T47D (cell line): ENCODE results near the gene LRFN3.
"Not testable (repeated sequence)": the region's sequence is repeated elsewhere in the genome, so short reads cannot be mapped to it uniquely, and the experiment has no call there.

Experiments
- DNase-seq, 2 experiments: peaks; one replicate each; pipeline versions ENCODE4 v3.0.0 to v3.0.0-alpha.2; 2011 to 2012; ENCODE audit warnings: low read depth in 1 of 2, low spot score in 1 of 2
- JUND ChIP-seq: IDR thresholded peaks from 2 replicates; pipeline ENCODE4 v1.6.1; 2012; ENCODE audit warnings: low read depth
- in situ Hi-C: cut with HindIII; loops from 2 replicates; pipeline ENCODE4 v1.10.0; 2016; ENCODE audit warnings: low sequenced_read_pairs, low pct_unique_long_range_greater_than_20kb

Gene LRFN3, protein sequence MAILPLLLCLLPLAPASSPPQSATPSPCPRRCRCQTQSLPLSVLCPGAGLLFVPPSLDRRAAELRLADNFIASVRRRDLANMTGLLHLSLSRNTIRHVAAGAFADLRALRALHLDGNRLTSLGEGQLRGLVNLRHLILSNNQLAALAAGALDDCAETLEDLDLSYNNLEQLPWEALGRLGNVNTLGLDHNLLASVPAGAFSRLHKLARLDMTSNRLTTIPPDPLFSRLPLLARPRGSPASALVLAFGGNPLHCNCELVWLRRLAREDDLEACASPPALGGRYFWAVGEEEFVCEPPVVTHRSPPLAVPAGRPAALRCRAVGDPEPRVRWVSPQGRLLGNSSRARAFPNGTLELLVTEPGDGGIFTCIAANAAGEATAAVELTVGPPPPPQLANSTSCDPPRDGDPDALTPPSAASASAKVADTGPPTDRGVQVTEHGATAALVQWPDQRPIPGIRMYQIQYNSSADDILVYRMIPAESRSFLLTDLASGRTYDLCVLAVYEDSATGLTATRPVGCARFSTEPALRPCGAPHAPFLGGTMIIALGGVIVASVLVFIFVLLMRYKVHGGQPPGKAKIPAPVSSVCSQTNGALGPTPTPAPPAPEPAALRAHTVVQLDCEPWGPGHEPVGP

DNA sequence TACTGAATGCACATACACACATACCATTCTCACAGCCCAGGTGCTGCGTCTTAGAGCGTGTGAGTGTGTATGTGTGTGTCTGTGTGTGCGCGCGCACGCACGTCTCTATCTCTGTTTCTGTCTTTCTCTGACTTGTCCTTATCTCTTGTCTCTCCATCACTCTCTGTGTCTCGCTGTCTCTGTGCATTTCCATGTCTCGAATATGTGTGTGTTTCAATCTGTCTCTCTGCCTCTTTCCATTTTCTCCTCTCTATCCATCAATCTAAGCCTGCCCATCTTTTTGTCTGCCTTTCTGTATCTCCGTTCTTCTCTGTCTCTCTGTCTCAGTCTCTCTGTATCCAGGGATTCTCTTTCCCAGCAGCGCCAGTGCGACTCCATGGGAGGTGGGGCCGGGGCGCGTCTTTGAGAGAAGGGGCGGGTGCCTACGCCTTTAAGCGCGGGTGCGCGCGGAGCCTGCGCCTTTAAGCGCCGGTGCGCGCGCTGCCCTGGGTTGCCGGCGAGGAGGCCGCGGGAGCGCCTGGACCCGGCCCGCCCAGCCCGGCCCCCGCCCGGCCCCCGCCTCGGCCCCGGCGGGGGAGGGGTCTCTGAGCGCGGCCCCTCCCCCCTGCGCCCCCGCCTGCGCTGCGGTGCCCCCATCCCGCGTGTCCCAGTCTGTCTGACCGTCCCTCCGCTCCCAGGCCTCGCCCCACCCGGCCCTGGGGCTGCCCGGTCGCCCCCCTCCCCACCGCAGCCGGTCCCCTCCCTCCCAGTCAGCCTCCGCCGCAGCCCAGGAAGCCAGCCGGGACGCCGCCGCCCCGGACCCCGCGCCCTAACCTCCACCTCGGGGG is at the start of gene LRFN3:
Gene LRFN3, plus strand, starts transcription at position 464 of the 827 bp plus-strand sequence. CDS start 3,052 bp downstream, outside the sequence.
- DNase-seq: peak; percentile 64 to 76
- in situ Hi-C loops: no loop called here
- no peak for TF ChIP-seq JUND

DNA sequence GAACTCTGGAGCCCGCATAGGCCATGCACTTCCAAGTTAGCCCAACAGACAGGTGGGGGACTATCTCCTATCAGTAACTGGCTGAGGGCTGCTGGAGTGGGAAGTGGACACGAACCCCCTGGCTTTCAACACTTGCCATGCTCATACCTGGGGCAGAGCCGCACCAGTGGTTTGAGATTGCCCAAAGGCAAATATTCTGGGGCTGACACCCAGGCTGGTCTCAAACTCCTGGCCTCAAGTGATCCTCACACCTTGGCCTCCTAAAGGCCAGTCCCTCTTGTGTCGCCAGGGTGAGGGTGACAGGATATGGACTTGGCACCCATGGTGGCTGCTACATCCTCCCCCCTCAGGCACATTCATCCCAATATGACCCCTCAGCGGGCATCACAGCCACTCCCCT is 49.0 kb upstream of the LRFN3 start:
- DNase-seq: no peak
- TF ChIP-seq JUND: no peak
- in situ Hi-C loops: no loop called here

DNA sequence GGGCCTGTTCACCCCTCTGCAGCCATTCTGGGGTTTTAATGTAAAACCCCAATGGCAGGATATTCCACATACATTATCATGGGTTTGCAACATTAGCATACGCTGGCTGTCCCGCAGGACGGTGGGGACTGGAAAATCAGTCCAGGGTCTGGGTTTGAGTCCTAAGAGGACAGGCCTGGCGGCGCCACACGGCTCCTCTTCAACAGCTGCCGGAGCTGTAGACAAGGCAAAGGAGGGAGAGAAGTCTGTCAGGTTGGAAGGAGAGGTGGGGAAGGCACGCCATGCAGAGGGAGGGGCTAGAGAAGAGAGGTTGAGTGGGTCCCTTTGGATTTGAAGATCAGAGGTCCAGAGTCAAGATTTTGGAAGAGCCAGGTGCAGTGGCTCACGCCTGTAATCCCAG is 47.8 kb upstream of the LRFN3 start:
- in situ Hi-C loops: no loop called here
- TF ChIP-seq JUND: no peak
- no peak for DNase-seq

DNA sequence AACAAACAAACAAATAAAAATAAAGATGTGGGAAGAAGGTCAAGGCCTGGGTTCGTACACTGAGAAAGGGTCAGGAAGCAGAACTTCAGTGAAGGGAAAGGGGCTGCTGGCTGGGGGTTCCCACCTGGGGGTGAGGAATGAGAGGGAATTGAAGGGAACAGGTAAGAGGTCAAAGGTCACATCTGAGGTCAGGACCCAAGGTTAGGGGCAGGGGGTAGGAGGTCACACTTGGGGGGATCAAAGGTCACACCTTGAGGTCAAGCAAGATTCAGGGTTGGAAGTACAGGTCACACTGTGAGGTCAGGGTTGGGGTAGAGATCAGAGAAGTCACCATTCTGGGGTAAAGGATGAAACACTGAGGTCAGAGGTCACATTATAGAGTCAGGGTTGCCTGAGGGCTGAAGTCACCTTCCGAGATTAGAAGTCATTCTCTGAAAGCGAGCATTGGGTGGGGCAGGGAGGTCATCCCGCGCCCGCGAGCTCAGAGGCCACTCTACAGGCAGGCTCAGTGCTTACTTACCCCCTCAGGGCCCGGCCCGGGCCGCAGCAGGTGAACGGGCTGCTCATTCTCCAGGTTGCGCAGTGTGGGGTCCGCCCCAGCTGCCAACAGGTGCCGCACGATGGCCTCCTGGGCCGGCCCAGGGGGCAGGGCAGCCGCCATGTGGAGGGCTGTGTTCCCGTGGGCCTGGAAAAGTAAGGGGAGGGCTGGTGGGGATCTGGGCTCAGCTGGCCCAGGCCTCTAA is 46.6 kb upstream of the LRFN3 start:
- DNase-seq: no peak
- in situ Hi-C loops: no loop called here
- TF ChIP-seq JUND: no peak

DNA sequence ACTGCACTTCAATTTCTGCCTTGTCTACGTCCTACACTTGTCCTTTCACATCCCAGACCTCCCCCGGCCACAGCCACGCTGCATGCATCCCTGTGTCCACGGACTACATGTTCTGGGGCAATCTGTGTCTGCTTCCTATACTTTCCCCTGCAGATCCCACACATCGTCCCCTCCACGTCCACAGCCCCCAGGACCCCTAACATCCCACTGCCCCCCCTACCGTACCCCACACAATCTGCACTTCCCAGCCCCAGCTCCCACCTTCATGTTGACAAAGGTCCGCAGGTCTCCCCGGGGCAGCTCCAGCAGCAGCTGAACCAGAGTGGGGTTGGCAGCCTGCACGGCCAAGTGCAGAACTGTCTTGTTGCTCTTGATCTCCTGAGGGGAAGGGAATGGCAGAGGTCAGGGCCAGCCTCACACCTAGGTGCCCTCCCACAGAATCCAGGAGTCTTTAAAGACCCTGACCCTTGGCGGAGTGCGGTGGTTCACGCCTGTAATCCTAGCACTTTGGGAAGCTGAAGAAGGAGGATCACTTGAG is 46.0 kb upstream of the LRFN3 start:
- in situ Hi-C loops: no loop called here
- DNase-seq: no peak
- TF ChIP-seq JUND: no peak

DNA sequence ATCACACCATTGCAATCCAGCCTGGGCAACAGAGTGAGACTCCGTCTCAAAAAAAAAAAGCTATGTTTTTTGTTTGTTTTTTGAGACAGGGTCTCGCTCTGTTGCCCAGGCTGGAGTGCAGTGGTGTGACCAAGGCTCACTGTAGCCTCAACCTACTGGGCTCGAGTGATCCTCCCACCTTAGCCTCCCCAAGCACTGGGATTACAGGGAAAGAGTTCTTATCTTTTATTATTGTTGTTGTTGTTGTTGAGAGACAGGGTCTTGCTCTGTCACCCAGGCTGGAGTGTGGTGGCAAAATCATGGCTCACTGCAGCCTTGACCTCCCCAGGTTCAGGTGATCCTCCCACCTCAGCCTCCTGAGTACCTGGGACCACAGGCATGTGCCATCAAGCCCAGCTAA is 44.4 kb upstream of the LRFN3 start:
- in situ Hi-C loops, DNase-seq: not testable (repeated sequence)

DNA sequence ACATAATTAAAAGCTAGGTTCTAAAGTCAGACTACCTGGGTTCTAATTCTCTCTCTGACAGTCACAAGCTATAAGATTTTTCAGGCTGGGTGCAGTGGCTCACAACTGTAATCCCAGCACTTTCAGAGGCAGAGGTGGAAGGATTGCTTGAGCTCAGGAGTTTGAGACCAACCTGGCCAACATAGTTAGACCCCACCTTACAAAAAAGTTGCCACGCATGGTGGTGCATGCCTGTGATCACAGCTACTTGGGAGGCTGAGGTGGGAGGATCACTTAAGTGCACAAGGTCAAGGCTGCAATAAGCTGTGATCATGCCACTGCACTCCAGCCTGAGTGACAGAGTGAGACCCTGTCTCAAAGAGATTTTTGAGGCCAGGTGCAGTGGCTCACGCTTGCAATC is 41.8 kb upstream of the LRFN3 start:
- no peak for DNase-seq
- in situ Hi-C loops: no loop called here
- TF ChIP-seq JUND: no peak

DNA sequence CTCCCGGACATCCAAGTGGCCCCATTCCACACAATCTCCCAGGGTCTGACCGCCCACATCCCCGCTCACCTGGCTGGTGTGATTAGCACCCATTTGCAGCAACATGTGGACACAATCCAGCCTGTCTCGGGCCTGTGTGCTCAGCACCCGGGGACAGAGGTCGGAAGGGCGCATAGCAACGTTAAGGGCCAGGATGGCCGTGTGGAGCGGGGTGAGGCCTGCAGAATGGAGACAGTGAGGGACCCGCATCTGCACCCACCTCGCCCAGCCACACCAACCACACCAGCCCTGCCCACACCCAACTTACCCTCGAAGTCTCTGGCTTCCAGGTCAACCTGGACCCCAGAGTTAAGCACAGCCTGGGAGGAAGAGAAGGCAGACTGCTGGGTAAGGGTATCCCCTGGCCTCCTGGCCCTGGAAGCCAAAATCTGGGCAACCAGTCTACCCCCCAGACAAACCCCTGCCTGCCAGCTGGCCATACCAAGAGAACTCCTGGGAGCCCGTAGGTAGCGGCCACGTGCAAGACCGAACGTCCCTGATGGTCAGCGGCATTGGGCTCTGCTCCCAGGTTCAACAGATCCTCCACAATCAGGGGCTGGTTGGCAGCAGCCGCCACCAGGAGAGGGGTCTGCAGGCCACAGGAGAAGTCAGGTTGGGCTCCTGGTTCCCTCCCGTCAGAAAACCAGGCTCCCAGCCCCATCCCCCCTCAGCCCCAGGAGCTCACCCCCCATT is 40.1 kb upstream of the LRFN3 start:
- DNase-seq: no peak
- in situ Hi-C loops: no loop called here

DNA sequence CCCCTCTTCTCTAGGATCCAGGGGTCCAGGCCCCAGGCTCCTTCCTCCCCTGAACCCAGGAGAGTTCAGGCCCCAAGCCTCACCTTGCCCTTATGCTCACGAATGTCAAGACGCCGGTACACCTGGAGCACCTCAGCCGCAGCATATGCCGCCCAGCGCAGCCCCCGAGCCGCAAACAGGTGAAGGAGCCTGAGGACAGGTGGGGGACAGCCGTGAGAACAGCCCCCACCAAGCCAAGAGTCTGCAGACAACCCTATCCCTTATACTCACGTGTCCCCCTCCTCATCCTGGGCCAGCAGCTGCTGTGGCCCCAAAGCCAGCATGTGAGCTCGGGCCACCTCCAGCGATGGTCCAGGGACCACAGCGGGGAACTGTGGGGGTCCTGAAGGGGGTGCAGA is 39.5 kb upstream of the LRFN3 start:
- in situ Hi-C loops: no loop called here
- TF ChIP-seq JUND: no peak
- no peak for DNase-seq

More for the DNA sequence above, 40.1 kb upstream of the LRFN3 start:
- no peak for TF ChIP-seq JUND

DNA sequence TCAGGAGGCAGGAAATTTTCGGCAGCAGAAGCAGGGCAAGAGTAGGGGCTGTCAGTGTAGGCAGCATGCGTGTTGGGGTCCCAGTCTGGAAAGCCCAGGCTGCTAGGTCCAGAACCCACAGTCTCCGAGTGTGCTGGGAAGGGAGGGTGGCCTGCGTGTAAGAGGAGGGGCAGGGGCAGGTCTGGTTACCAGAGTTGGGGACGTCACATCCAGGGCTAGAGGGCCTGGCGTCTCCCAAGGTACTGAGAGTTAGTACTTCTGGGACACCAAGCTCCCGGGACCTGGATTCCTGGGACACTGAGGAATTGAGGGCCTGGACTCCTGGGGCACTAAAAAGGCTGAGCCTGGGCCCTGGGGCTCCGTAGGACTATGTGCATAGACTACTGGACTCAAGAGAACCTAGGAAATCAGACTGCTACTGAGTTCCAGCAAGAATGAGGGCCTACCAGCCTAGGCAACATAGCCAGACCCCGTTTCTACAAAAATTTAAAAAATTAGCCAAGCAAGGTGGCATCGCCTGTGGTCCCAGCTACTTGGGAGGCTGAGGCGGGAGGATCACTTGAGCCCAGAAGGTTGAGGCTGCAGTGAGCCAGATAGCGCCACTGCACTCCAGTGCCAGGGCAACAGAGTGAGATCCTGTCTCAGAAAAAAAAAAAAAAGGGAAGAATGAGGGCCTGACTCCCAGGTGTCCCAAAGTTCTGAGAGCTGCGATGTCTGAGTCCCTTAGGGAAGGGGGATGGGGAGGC is 38.3 kb upstream of the LRFN3 start:
- DNase-seq: no peak
- TF ChIP-seq JUND: no peak
- in situ Hi-C loops: no loop called here

DNA sequence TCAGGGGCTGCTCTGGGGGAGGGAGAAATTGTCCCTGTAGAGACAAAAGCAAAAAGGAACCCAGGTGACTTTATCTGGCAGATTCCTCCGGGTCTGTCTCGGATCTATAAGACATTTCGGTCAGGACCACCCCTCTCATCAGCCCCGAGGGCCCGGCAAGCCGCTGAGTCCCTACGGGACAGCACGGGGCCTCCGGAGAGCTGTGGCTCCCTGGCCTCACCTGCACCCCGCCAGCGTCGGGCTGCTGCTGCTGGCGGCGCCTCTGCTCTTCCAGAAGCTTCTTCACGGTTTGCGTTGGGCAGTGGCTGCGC is 37.7 kb upstream of the LRFN3 start:
- no peak for DNase-seq
- TF ChIP-seq JUND: no peak
- in situ Hi-C loops: no loop called here
